ENCODE results near the gene GALK2.
"Not testable (repeated sequence)": the region's sequence is repeated elsewhere in the genome, so short reads cannot be mapped to it uniquely, and the experiment has no call there.

Gene GALK2

GRCh38 chr15:49225572-49226281 lies 55.7 kb downstream of the GALK2 start:
- no peak for DNase-seq

GRCh38 chr15:49227602-49228001 lies 57.6 kb downstream of the GALK2 start:
- DNase-seq = no peak

GRCh38 chr15:49229922-49230321 lies 59.9 kb downstream of the GALK2 start:
- no peak for DNase-seq

- no peak for DNase-seq
These were observed 62.3 kb downstream of the GALK2 start for GRCh38 chr15:49232236-49232806.

GRCh38 chr15:49235446-49236124 lies 65.5 kb downstream of the GALK2 start:
- peak; percentile 52 for DNase-seq

- DNase-seq = no peak
These were observed 66.8 kb downstream of the GALK2 start for GRCh38 chr15:49236869-49237268.

GRCh38 chr15:49238342-49238741 lies 68.3 kb downstream of the GALK2 start:
- DNase-seq = no peak

- no peak for DNase-seq
These were observed 69.1 kb downstream of the GALK2 start for GRCh38 chr15:49239105-49239504.

- DNase-seq = no peak
These were observed 72.8 kb downstream of the GALK2 start for GRCh38 chr15:49242820-49243219.

- DNase-seq = no peak
These were observed 77.6 kb downstream of the GALK2 start for GRCh38 chr15:49247556-49248110.

- DNase-seq = no peak
These were observed 78.2 kb downstream of the GALK2 start for GRCh38 chr15:49248291-49248690.

- DNase-seq = no peak
These were observed 86.1 kb downstream of the GALK2 start for GRCh38 chr15:49255966-49256759.

- not testable (repeated sequence) for DNase-seq
These were observed 95.1 kb downstream of the GALK2 start for GRCh38 chr15:49265117-49265516.

GRCh38 chr15:49265911-49266310 lies 95.9 kb downstream of the GALK2 start:
- DNase-seq = no peak

GRCh38 chr15:49270541-49271421 lies 100.7 kb downstream of the GALK2 start:
- no peak for DNase-seq

GRCh38 chr15:49273734-49274318 lies 103.8 kb downstream of the GALK2 start:
- DNase-seq = no peak

GRCh38 chr15:49278751-49279150 lies 108.7 kb downstream of the GALK2 start:
- no peak for DNase-seq

- DNase-seq = no peak
These were observed 109.7 kb downstream of the GALK2 start for GRCh38 chr15:49279521-49280456.

- DNase-seq = no peak
These were observed 112.3 kb downstream of the GALK2 start for GRCh38 chr15:49282366-49282765.

- no peak for DNase-seq
These were observed 116.8 kb downstream of the GALK2 start for GRCh38 chr15:49286649-49287404.

All from activated gamma-delta T cell treated with Interleukin-2 at 50 U/mL for 16 hours (primary cell).